Central memory CD8-positive, alpha-beta T cell (primary cell): ENCODE data around the gene VSIG4.
A peak's percentile ranks its signal among the peaks of the same experiment; 100 is the strongest.
"Not testable (repeated sequence)": the region's sequence is repeated elsewhere in the genome, so short reads cannot be mapped to it uniquely, and the experiment has no call there.

Source experiments
- ATAC-seq: fragments of 150-1000 bp; cut with Tn5 transposase; replicated peaks from 2 replicates; pipeline ENCODE4 v1.10.0; 2022; ENCODE audit warnings: mild to moderate bottlenecking, moderate FRiP score, moderate number of reproducible peaks; ENCODE audit not compliant: poor library complexity, severe bottlenecking; ENCODE audit errors: extremely low read depth
- DNase-seq, 2 donors: peaks; one replicate each; pipeline ENCODE4 v3.0.0; 2021; ENCODE audit warnings: low spot score in 2 of 2
- H3K27ac Mint-ChIP-seq: one replicate; pipeline ENCODE4 v1.8.0; 2022; ENCODE audit warnings: low read depth, mild to moderate bottlenecking, moderate library complexity, mixed read lengths
- H3K27me3 Mint-ChIP-seq: one replicate; pipeline ENCODE4 v1.8.0; 2022; ENCODE audit warnings: mixed read lengths
- H3K36me3 Mint-ChIP-seq: one replicate; pipeline ENCODE4 v1.8.0; 2022; ENCODE audit warnings: mild to moderate bottlenecking, moderate library complexity, mixed read lengths; ENCODE audit not compliant: insufficient read depth
- H3K4me1 Mint-ChIP-seq: one replicate; pipeline ENCODE4 v1.8.0; 2022; ENCODE audit warnings: mixed read lengths
- H3K4me3 Mint-ChIP-seq: one replicate; pipeline ENCODE4 v1.8.0; 2022; ENCODE audit warnings: mild to moderate bottlenecking, moderate library complexity, mixed read lengths
- H3K9me3 Mint-ChIP-seq: one replicate; pipeline ENCODE4 v1.8.0; 2022; ENCODE audit warnings: mixed read lengths

Gene VSIG4

GRCh38 chrX:66039944-66040343 lies at the start of gene VSIG4:
Gene VSIG4, minus strand, starts transcription at chrX:66040080. Its CDS starts 82 bp downstream, at chrX:66039998.
- Mint-ChIP-seq H3K9me3 (no peaks in the 10 kb centered on the region), H3K27ac (no peak within 1 kb of the TSS), H3K4me3 (no peak within 1 kb of the TSS), H3K36me3 (no peaks in the 10 kb centered on the region), H3K27me3 (no peaks in the 10 kb centered on the region), H3K4me1 (peaks cover 11% of the 10 kb centered on the region)
- DNase-seq (no peak), ATAC-seq (no peak)

- ATAC-seq (no peak), DNase-seq (no peak)
- H3K9me3 Mint-ChIP-seq: peaks cover 4% of the 10 kb centered on the region
- no peak overlapping the region for H3K4me3 Mint-ChIP-seq
- H3K36me3 Mint-ChIP-seq: peaks cover 2% of the 10 kb centered on the region
- H3K27me3 Mint-ChIP-seq: no peaks in the 10 kb centered on the region
- H3K4me1 Mint-ChIP-seq: peaks cover 21% of the 10 kb centered on the region
- H3K27ac Mint-ChIP-seq: peak overlapping the region; percentile 44
These were observed 36.9 kb upstream of the VSIG4 start for GRCh38 chrX:66076801-66077200.

- Mint-ChIP-seq H3K36me3 (peaks cover 2% of the 10 kb centered on the region), H3K9me3 (peaks cover 4% of the 10 kb centered on the region), H3K4me3 (peak overlapping the region; percentile 75), H3K27ac (peak overlapping the region; percentile 89), H3K4me1 (peaks cover 21% of the 10 kb centered on the region), H3K27me3 (no peaks in the 10 kb centered on the region)
- ATAC-seq: peak; percentile 28
- no peak for DNase-seq
These were observed 35.3 kb upstream of the VSIG4 start for GRCh38 chrX:66074920-66075879.

GRCh38 chrX:66071126-66071525 lies 31.2 kb upstream of the VSIG4 start:
- DNase-seq (no peak), ATAC-seq (no peak)
- H3K27me3 Mint-ChIP-seq: no peaks in the 10 kb centered on the region
- peaks cover 2% of the 10 kb centered on the region for H3K36me3 Mint-ChIP-seq
- peaks cover 4% of the 10 kb centered on the region for H3K9me3 Mint-ChIP-seq
- peaks cover 21% of the 10 kb centered on the region for H3K4me1 Mint-ChIP-seq
- no peak overlapping the region for H3K4me3 Mint-ChIP-seq
- no peak overlapping the region for H3K27ac Mint-ChIP-seq

GRCh38 chrX:66064261-66064660 lies 24.4 kb upstream of the VSIG4 start:
- DNase-seq (no peak), ATAC-seq (no peak)
- Mint-ChIP-seq H3K27ac (no peak overlapping the region), H3K36me3 (no peaks in the 10 kb centered on the region), H3K4me1 (peaks cover 37% of the 10 kb centered on the region), H3K9me3 (no peaks in the 10 kb centered on the region), H3K27me3 (no peaks in the 10 kb centered on the region), H3K4me3 (no peak overlapping the region)

DNA sequence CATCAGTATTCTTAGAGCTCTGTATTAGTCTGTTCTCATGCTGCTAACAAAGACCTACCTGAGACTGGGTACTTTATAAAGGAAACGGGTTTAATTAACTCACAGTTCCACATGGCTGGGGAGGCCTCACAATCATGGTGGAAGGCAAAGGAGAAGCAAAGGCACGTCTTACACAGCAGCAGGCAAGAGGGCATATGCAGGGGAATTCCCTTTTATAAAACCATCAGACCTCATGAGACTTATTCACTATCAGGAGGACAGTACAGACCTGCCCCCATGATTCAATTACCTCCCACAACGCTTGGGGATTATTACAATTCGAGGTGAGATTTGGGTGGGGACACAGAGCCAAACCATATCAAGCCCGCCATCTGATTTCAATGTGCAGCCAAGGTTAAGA lies 17.1 kb upstream of the VSIG4 start:
- H3K36me3 Mint-ChIP-seq, DNase-seq, ATAC-seq: not testable (repeated sequence)

DNA sequence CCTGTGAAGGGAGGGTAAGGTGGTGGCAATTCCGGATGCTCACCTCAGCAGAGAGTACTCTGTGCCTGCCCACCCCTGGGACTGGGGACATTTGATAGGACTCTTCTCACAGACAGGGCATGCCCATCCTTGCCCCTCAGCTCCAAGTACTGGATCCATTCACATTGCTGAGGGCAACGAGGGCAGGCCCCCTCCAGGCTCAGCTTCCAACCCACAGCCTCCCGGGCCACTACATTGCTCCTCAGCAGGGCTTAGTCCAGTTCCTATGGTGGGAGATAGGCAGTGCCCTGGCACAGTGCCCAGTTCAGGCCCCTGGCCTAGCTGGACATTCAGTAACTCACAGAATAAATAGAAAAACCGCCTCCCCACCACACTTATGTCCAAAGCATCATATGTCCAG lies 15.1 kb upstream of the VSIG4 start:
- ATAC-seq (no peak), DNase-seq (no peak)
- no peak overlapping the region for H3K4me3 Mint-ChIP-seq
- no peaks in the 10 kb centered on the region for H3K36me3 Mint-ChIP-seq
- H3K4me1 Mint-ChIP-seq: peaks cover 8% of the 10 kb centered on the region
- H3K9me3 Mint-ChIP-seq: no peaks in the 10 kb centered on the region
- no peak overlapping the region for H3K27ac Mint-ChIP-seq
- H3K27me3 Mint-ChIP-seq: no peaks in the 10 kb centered on the region

More for the DNA sequence above, 17.1 kb upstream of the VSIG4 start:
- H3K9me3 Mint-ChIP-seq, H3K27me3 Mint-ChIP-seq, H3K4me3 Mint-ChIP-seq, H3K27ac Mint-ChIP-seq: not testable (repeated sequence)
- H3K4me1 Mint-ChIP-seq: peaks cover 22% of the 10 kb centered on the region

DNA sequence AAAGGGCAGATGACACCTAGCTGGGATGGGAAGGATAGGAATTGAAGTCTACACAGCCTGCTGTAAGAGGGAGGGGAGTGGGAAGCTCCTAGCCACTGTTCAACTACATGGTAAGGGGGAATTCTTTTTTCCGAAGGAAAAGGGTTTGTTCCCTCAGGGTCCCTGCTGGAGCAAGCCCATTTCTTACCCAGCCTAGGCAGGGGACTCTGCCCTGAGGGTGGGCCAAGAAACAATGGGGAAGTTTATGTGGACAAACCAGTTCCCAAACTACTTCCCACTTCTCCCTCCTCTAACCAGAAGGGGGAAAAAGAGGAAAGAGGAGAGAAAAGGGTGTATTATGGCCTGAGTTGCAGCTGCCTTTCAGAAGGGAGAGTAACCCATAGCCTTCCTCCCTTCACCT lies 13.5 kb upstream of the VSIG4 start:
- Mint-ChIP-seq H3K9me3 (no peaks in the 10 kb centered on the region), H3K27me3 (no peaks in the 10 kb centered on the region), H3K4me1 (peaks cover 5% of the 10 kb centered on the region), H3K36me3 (no peaks in the 10 kb centered on the region), H3K27ac (no peak overlapping the region), H3K4me3 (no peak overlapping the region)
- no peak for DNase-seq
- no peak for ATAC-seq

GRCh38 chrX:66051980-66052379 lies 12.1 kb upstream of the VSIG4 start:
- Mint-ChIP-seq H3K4me3 (no peak overlapping the region), H3K9me3 (no peaks in the 10 kb centered on the region), H3K36me3 (no peaks in the 10 kb centered on the region), H3K4me1 (peaks cover 10% of the 10 kb centered on the region), H3K27me3 (no peaks in the 10 kb centered on the region), H3K27ac (no peak overlapping the region)
- no peak for ATAC-seq
- no peak for DNase-seq

DNA sequence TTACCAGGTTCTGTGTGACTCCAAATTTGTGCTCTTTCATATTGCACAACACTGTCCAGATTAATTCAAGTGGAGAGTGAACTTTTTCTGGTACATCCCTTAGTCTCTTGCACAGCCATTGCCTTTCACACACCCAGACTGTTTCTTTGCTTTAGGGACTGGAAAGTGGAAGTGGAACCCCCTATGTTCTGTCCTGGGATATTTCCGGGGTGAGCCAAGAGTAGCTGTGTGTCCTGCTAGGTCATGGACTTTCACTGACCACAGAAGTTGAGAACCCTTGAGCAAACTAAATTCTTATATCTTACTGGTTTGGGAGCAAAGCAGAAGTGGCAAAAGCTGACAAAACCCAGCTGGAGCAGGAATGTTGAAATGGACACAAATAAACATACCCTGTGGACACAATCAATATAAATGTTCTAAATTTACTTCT lies 10.3 kb upstream of the VSIG4 start:
- H3K27me3 Mint-ChIP-seq: no peaks in the 10 kb centered on the region
- H3K4me1 Mint-ChIP-seq: peaks cover 29% of the 10 kb centered on the region
- H3K36me3 Mint-ChIP-seq: peaks cover 3% of the 10 kb centered on the region
- no peak overlapping the region for H3K4me3 Mint-ChIP-seq
- H3K27ac Mint-ChIP-seq: no peak overlapping the region
- DNase-seq (no peak), ATAC-seq (no peak)
- no peaks in the 10 kb centered on the region for H3K9me3 Mint-ChIP-seq

DNA sequence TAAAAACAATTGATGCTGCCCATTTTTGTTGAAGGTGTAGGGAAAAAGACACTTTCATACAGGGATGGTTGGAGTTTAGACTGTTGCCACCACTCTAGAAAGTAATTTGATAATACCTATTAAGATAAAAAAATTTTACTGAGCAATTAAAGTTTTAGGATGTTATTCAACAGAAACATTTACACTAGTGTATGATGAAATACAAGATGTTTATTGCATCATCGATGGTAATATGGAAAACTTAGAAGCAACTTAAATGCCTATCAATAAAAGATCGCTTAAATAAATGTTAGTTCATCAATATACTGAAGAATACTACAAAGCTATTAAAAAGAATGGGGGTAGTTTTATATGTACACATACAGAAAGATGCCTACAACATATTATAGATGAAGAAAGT lies 9.2 kb upstream of the VSIG4 start:
- Mint-ChIP-seq H3K4me1 (peaks cover 35% of the 10 kb centered on the region), H3K27me3 (no peaks in the 10 kb centered on the region), H3K4me3 (no peak overlapping the region), H3K9me3 (no peaks in the 10 kb centered on the region), H3K27ac (no peak overlapping the region), H3K36me3 (peaks cover 3% of the 10 kb centered on the region)
- DNase-seq: no peak
- ATAC-seq: no peak

GRCh38 chrX:66046612-66047235 lies 6.8 kb upstream of the VSIG4 start:
- Mint-ChIP-seq H3K27ac (peak overlapping the region; percentile 79), H3K4me1 (peaks cover 35% of the 10 kb centered on the region), H3K9me3 (no peaks in the 10 kb centered on the region), H3K36me3 (peaks cover 3% of the 10 kb centered on the region), H3K27me3 (no peaks in the 10 kb centered on the region), H3K4me3 (peak overlapping the region; percentile 36)
- peak; percentile 85 for ATAC-seq
- no peak for DNase-seq

DNA sequence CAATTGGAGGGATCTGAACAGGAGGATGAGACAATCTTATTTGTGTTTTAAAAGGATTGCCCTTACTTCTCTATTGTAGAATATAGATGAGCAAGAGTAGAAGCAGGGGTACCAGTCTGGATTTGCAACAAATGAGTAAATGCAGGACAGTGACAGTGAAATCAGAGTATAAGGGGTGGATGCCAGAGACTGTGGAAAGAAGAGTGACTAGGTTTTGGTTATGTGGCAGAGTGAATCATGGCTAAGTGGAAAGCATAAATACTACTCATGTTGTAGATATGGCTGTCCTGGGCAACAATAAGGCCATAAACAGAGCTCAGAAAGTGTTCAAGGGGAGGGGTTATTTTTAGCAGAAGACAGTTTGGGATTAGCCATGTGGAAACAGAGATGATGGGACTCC lies 6.0 kb upstream of the VSIG4 start:
- Mint-ChIP-seq H3K27me3 (no peaks in the 10 kb centered on the region), H3K9me3 (no peaks in the 10 kb centered on the region), H3K36me3 (peaks cover 3% of the 10 kb centered on the region), H3K4me3 (peak overlapping the region; percentile 36), H3K27ac (peak overlapping the region; percentile 79), H3K4me1 (peaks cover 35% of the 10 kb centered on the region)
- DNase-seq (no peak), ATAC-seq (no peak)
